ENCODE data around the gene RTTN.

RTTN gene

DNA sequence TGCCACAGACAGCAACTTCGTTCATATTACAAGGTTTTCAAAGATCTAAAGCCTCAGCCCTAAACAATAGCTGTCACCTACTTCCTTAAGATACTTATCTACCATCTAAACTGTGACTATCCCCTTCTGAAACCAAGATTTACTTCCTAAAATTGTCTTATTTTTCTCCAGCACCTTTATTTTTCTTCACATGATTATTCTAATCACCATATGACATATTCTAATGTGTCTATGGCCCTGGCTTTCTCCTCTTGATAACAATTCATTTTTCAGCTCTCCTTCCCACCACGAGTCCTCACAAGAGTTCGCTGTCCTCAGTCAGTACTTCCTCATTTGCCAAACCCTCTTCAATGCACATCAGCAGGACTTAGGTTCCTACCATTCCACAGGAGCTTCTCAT lies 53.9 kb downstream of the RTTN start:
- POLR2A ChIA-PET: no interaction called here
- TF ChIP-seq, protein P1, sequence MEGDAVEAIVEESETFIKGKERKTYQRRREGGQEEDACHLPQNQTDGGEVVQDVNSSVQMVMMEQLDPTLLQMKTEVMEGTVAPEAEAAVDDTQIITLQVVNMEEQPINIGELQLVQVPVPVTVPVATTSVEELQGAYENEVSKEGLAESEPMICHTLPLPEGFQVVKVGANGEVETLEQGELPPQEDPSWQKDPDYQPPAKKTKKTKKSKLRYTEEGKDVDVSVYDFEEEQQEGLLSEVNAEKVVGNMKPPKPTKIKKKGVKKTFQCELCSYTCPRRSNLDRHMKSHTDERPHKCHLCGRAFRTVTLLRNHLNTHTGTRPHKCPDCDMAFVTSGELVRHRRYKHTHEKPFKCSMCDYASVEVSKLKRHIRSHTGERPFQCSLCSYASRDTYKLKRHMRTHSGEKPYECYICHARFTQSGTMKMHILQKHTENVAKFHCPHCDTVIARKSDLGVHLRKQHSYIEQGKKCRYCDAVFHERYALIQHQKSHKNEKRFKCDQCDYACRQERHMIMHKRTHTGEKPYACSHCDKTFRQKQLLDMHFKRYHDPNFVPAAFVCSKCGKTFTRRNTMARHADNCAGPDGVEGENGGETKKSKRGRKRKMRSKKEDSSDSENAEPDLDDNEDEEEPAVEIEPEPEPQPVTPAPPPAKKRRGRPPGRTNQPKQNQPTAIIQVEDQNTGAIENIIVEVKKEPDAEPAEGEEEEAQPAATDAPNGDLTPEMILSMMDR (IDR thresholded peaks at IDR 0.05; ENCODE audit: control extremely low read depth, extremely low read depth, low read depth, missing control alignments): no peak
- CTCF ChIA-PET: interaction anchor here (1.4 to 5.3 kb wide), 4 partner anchors 20 to 283 kb away, joined by 4 to 19 read pairs (median 6); no protein-coding TSS in a partner anchor
- DNase-seq (ENCODE audit: extremely low spot score): no peak

DNA sequence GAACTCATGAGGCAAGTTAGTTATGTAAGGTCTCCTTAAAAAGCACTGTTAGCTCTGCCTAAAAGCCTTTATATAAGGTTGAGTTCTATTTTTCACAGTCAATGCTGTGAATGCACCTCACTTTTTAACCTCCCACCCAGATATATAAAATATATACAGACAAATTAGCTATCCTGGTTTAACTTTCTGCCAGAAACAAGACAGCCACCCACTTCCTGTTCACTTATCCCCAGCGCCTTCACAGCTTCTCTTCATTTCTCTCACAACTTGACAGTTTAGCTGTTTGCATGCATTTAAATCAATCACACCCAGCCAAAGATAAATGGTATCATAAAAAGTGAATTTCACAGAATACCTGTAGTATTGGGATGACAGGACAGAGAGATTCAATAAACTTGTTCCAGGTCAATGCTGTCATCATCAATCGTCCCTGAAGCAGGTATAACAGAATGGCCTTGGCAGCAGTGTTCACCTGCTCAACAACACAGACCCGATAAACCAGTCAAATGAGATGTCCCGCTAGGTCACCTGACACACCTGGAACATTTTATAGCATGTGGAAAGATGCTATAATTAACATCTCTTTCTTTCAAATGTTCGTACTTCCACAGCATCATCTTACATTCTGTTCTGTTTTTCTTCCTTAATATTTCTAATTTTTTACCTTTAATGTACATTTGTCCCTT lies 55.7 kb downstream of the RTTN start:
- DNase-seq (ENCODE audit: extremely low spot score): no peak
- TF ChIP-seq, protein P1 (IDR thresholded peaks at IDR 0.05; ENCODE audit: control extremely low read depth, extremely low read depth, low read depth, missing control alignments): no peak
- ChIA-PET CTCF (interaction anchor here (1.7 kb wide), 1 partner anchor 11 kb away, joined by 5 read pairs; no protein-coding TSS in a partner anchor), POLR2A (no interaction called here)

DNA sequence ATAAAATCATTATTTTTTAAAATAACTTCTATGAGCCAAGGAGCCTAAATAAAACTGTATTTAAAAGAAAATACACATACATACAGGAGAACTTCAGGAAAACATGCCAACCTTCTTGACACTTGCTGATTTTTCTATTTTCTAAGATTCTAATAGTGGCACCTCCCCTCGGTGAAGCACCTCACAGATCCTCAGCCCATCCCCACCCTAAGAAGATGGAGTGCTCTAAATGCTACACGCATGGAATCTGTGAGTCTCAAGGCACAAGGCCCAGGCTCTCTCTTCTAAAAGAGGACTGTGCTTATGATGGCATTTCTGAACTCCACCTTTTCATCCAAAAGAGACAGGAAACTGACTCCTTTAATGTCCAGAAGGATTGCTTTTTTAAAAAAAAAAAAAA lies 56.3 kb downstream of the RTTN start:
- TF ChIP-seq, protein P1 (IDR thresholded peaks at IDR 0.05; ENCODE audit: control extremely low read depth, extremely low read depth, low read depth, missing control alignments): no peak
- POLR2A ChIA-PET: no interaction called here
- DNase-seq (ENCODE audit: extremely low spot score): no peak
- CTCF ChIA-PET: interaction anchor here (1.7 kb wide), 1 partner anchor 11 kb away, joined by 5 read pairs; no protein-coding TSS in a partner anchor

- TF ChIP-seq, protein P1 (IDR thresholded peaks at IDR 0.05; ENCODE audit: control extremely low read depth, extremely low read depth, low read depth, missing control alignments): no peak
- POLR2A ChIA-PET: no interaction called here
- DNase-seq (ENCODE audit: extremely low spot score): no peak
- CTCF ChIA-PET: no interaction called here
Observed at GRCh38 chr18:70148039-70148938, 57.2 kb downstream of the RTTN start.

GRCh38 chr18:70146174-70146573 lies 59.3 kb downstream of the RTTN start:
- POLR2A ChIA-PET: no interaction called here
- no peak for DNase-seq (ENCODE audit: extremely low spot score)
- CTCF ChIA-PET: interaction anchor here (1.6 kb wide), 1 partner anchor 23 kb away, joined by 3 read pairs; no protein-coding TSS in a partner anchor

GRCh38 chr18:70142001-70142400 lies 63.5 kb downstream of the RTTN start:
- TF ChIP-seq, protein P1 (IDR thresholded peaks at IDR 0.05; ENCODE audit: control extremely low read depth, extremely low read depth, low read depth, missing control alignments): no peak
- CTCF ChIA-PET: interaction anchor here (1.0 to 2.5 kb wide), 4 partner anchors 10 to 30 kb away, joined by 3 to 9 read pairs (median 4); no protein-coding TSS in a partner anchor
- DNase-seq (ENCODE audit: extremely low spot score): no peak
- POLR2A ChIA-PET: no interaction called here

More at GRCh38 chr18:70146174-70146573, 59.3 kb downstream of the RTTN start:
- TF ChIP-seq, protein P1 (IDR thresholded peaks at IDR 0.05; ENCODE audit: control extremely low read depth, extremely low read depth, low read depth, missing control alignments): no peak

All from GM10248 (cell line).